Neural cell (in vitro differentiated cells): Measurements from ENCODE around the gene STEAP4. TPM values are rescaled to one million over a fixed set of nuclear protein-coding genes. Genes with fewer than 3 reads are reported as not detected.

ENCODE experiments used
- H2AFZ ChIP-seq: fragments of 200-600, 300-800 bp; sonication (generic), shearing (Covaris generic); 2 replicates; pipeline ENCODE4 v1.6.0; 2014; ENCODE audit warnings: low read depth, mild to moderate bottlenecking, antibody characterized with exemption, low read length, moderate library complexity
- H3F3A ChIP-seq: fragments of 200-600 bp; shearing (Covaris generic); 2 replicates; pipeline ENCODE4 v1.6.1; 2016; ENCODE audit warnings: mild to moderate bottlenecking, moderate library complexity, mixed read lengths, antibody characterized with exemption, low read length; ENCODE audit not compliant: insufficient read depth, poor library complexity, severe bottlenecking
- H3K27ac ChIP-seq: fragments of 200-600, 300-800 bp; sonication (generic), shearing (Covaris generic); 2 replicates; pipeline ENCODE4 v1.5.1; 2014; ENCODE audit warnings: mild to moderate bottlenecking, low read length, moderate library complexity
- H3K27me3 ChIP-seq: fragments of 300-800, 200-600 bp; sonication (generic), shearing (Covaris generic); 2 replicates; pipeline ENCODE4 v1.6.0; 2014; ENCODE audit warnings: mild to moderate bottlenecking, low read depth, low read length, moderate library complexity; ENCODE audit not compliant: insufficient read depth
- H3K36me3 ChIP-seq: fragments of 300-800, 200-600 bp; sonication (generic), shearing (Covaris generic); 2 replicates; pipeline ENCODE4 v1.5.1; 2014; ENCODE audit warnings: mild to moderate bottlenecking, antibody characterized with exemption, low read length, moderate library complexity; ENCODE audit not compliant: insufficient read depth
- H3K4me2 ChIP-seq: fragments of 300-800, 200-600 bp; sonication (generic), shearing (Covaris generic); 2 replicates; pipeline ENCODE4 v1.6.0; 2014; ENCODE audit warnings: mild to moderate bottlenecking, low read length
- H3K4me3 ChIP-seq: fragments of 300-800, 200-600 bp; sonication (generic), shearing (Covaris generic); 2 replicates; pipeline ENCODE4 v1.5.1; 2014; ENCODE audit warnings: mild to moderate bottlenecking, low read length, moderate library complexity
- H3K79me2 ChIP-seq: fragments of 200-600 bp; shearing (Covaris generic); replicated peaks from 2 replicates; pipeline ENCODE4 v1.6.0; 2014; ENCODE audit warnings: mild to moderate bottlenecking, low read length, moderate library complexity; ENCODE audit not compliant: insufficient read depth
- H3K9ac ChIP-seq: fragments of 300-800, 200-600 bp; sonication (generic), shearing (Covaris generic); 2 replicates; pipeline ENCODE4 v1.6.1; 2016; ENCODE audit warnings: mild to moderate bottlenecking, low read length, mixed read lengths
- H3K9me2 ChIP-seq: fragments of 200-600 bp; shearing (Covaris generic); 2 replicates; pipeline ENCODE4 v1.6.1; 2016; ENCODE audit warnings: mild to moderate bottlenecking, low read length, mixed read lengths; ENCODE audit not compliant: insufficient read depth
- H3K9me3 ChIP-seq: fragments of 200-600, 300-800 bp; sonication (generic), shearing (Covaris generic); 2 replicates; pipeline ENCODE4 v1.6.1; 2016; ENCODE audit warnings: mild to moderate bottlenecking, mixed run types, low read length, moderate library complexity, mixed read lengths
- H4K20me1 ChIP-seq: fragments of 200-600 bp; shearing (Covaris generic); 2 replicates; pipeline ENCODE4 v1.6.1; 2016; ENCODE audit warnings: mild to moderate bottlenecking, mixed run types; ENCODE audit not compliant: insufficient read depth
- EP300 ChIP-seq: fragments of 450-650 bp; conservative IDR thresholded peaks from 2 replicates; pipeline ENCODE4 v1.6.1; 2014; ENCODE audit warnings: antibody characterized with exemption, mild to moderate bottlenecking, moderate library complexity; ENCODE audit not compliant: poor library complexity, severe bottlenecking
- EZH2 ChIP-seq: fragments of 200-600, 300-800 bp; shearing (Covaris generic), sonication (generic); IDR thresholded peaks from 2 replicates; pipeline ENCODE4 v1.6.1; 2014; ENCODE audit warnings: antibody characterized with exemption, low read length, borderline replicate concordance, mild to moderate bottlenecking; ENCODE audit not compliant: insufficient read depth, poor library complexity, severe bottlenecking
- MXI1 ChIP-seq: fragments of 450-650 bp; conservative IDR thresholded peaks from 2 replicates; pipeline ENCODE4 v1.6.1; 2014; ENCODE audit warnings: antibody characterized with exemption, mild to moderate bottlenecking; ENCODE audit not compliant: poor library complexity, severe bottlenecking
- POLR2AphosphoS5 ChIP-seq: IDR thresholded peaks from 2 replicates; pipeline ENCODE4 v1.6.1; 2012
- RAD21 ChIP-seq: fragments of 450-650 bp; conservative IDR thresholded peaks from 2 replicates; pipeline ENCODE4 v1.6.1; 2014; ENCODE audit warnings: antibody characterized with exemption, mild to moderate bottlenecking, moderate library complexity
- SMC3 ChIP-seq: fragments of 450-650 bp; conservative IDR thresholded peaks from 2 replicates; pipeline ENCODE4 v1.6.1; 2014; ENCODE audit warnings: antibody characterized with exemption, mild to moderate bottlenecking, moderate library complexity; ENCODE audit not compliant: poor library complexity
- TAF1 ChIP-seq: IDR thresholded peaks from 2 replicates; pipeline ENCODE4 v1.6.1; 2012; ENCODE audit warnings: low read depth
- polyA plus RNA-seq: library from polyadenylated mRNA; depleted of rRNA; stranded (reverse); fragments of >200 nt; gene quantifications from 2 replicates; pipeline ENCODE4 v1.2.3, GENCODE V29; 2014
- TF ChIP-seq, protein P1 (sequence below): IDR thresholded peaks from 2 replicates; pipeline ENCODE4 v1.6.1; 2012; ENCODE audit warnings: borderline replicate concordance
- TF ChIP-seq, protein P2 (sequence below): fragments of 450-650 bp; IDR thresholded peaks from 2 replicates; pipeline ENCODE4 v1.5.1; 2014; ENCODE audit warnings: antibody characterized with exemption, mild to moderate bottlenecking, moderate library complexity; ENCODE audit not compliant: poor library complexity, severe bottlenecking

STEAP4 gene
- polyA plus RNA-seq, 1 donor from 2014 or later: not detected

DNA sequence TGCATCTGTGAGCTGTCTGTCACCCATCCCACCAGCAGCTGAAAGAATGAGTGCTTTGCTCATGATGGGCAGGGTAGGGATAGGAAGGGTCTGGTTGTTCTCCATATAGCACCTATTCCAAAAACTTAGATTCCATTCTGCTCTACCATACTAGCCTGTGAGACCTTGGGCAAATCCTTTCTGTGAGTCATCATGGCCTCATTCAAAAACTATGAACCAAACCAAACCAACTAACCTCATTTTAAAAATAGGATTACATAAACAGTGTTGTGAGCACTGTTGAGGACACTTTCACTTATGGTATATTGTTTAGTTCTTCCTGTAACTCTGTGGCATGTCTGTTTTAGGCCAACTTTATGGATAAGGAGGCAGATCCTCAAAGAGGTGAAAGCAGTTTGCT is 30.9 kb upstream of the STEAP4 start:
- no peaks in the 10 kb centered on the region for H4K20me1 ChIP-seq
- H3K9ac ChIP-seq: no peak overlapping the region
- H3K9me2 ChIP-seq: no peaks in the 10 kb centered on the region
- H3F3A ChIP-seq: no peaks in the 10 kb centered on the region
- no peak overlapping the region for H2AFZ ChIP-seq
- no peaks in the 10 kb centered on the region for H3K79me2 ChIP-seq
- no peak overlapping the region for H3K4me2 ChIP-seq
- no peaks in the 10 kb centered on the region for H3K27me3 ChIP-seq
- TF ChIP-seq TAF1 (no peak), EP300 (no peak), RAD21 (no peak), MXI1 (no peak), EZH2 (no peak), POLR2AphosphoS5 (no peak), SMC3 (no peak)
- TF ChIP-seq, protein P1, sequence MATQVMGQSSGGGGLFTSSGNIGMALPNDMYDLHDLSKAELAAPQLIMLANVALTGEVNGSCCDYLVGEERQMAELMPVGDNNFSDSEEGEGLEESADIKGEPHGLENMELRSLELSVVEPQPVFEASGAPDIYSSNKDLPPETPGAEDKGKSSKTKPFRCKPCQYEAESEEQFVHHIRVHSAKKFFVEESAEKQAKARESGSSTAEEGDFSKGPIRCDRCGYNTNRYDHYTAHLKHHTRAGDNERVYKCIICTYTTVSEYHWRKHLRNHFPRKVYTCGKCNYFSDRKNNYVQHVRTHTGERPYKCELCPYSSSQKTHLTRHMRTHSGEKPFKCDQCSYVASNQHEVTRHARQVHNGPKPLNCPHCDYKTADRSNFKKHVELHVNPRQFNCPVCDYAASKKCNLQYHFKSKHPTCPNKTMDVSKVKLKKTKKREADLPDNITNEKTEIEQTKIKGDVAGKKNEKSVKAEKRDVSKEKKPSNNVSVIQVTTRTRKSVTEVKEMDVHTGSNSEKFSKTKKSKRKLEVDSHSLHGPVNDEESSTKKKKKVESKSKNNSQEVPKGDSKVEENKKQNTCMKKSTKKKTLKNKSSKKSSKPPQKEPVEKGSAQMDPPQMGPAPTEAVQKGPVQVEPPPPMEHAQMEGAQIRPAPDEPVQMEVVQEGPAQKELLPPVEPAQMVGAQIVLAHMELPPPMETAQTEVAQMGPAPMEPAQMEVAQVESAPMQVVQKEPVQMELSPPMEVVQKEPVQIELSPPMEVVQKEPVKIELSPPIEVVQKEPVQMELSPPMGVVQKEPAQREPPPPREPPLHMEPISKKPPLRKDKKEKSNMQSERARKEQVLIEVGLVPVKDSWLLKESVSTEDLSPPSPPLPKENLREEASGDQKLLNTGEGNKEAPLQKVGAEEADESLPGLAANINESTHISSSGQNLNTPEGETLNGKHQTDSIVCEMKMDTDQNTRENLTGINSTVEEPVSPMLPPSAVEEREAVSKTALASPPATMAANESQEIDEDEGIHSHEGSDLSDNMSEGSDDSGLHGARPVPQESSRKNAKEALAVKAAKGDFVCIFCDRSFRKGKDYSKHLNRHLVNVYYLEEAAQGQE: no peak
- TF ChIP-seq, protein P2, sequence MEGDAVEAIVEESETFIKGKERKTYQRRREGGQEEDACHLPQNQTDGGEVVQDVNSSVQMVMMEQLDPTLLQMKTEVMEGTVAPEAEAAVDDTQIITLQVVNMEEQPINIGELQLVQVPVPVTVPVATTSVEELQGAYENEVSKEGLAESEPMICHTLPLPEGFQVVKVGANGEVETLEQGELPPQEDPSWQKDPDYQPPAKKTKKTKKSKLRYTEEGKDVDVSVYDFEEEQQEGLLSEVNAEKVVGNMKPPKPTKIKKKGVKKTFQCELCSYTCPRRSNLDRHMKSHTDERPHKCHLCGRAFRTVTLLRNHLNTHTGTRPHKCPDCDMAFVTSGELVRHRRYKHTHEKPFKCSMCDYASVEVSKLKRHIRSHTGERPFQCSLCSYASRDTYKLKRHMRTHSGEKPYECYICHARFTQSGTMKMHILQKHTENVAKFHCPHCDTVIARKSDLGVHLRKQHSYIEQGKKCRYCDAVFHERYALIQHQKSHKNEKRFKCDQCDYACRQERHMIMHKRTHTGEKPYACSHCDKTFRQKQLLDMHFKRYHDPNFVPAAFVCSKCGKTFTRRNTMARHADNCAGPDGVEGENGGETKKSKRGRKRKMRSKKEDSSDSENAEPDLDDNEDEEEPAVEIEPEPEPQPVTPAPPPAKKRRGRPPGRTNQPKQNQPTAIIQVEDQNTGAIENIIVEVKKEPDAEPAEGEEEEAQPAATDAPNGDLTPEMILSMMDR: no peak
- no peak overlapping the region for H3K4me3 ChIP-seq
- H3K9me3 ChIP-seq: no peaks in the 10 kb centered on the region
- H3K36me3 ChIP-seq: no peaks in the 10 kb centered on the region
- no peak overlapping the region for H3K27ac ChIP-seq

- Histone ChIP-seq H3K9me3 (no peaks in the 10 kb centered on the region), H3K9me2 (no peaks in the 10 kb centered on the region), H4K20me1 (no peaks in the 10 kb centered on the region), H3K4me2 (no peak overlapping the region), H3K9ac (no peak overlapping the region), H3K27me3 (no peaks in the 10 kb centered on the region), H3K4me3 (no peak overlapping the region), H3F3A (no peaks in the 10 kb centered on the region), H3K27ac (no peak overlapping the region), H3K36me3 (no peaks in the 10 kb centered on the region), H2AFZ (no peak overlapping the region), H3K79me2 (no peaks in the 10 kb centered on the region)
- no peak for TF ChIP-seq MXI1
- TF ChIP-seq TAF1: no peak
- TF ChIP-seq, protein P1: no peak
- TF ChIP-seq SMC3: no peak
- TF ChIP-seq, protein P2: no peak
- no peak for TF ChIP-seq POLR2AphosphoS5
- TF ChIP-seq EP300: no peak
- no peak for TF ChIP-seq EZH2
- TF ChIP-seq RAD21: no peak
Measured at GRCh38 chr7:88331322-88331721, 24.6 kb upstream of the STEAP4 start.
